HG02610 (cell line): ENCODE results near the gene INO80.
"Not testable (repeated sequence)": the region's sequence is repeated elsewhere in the genome, so short reads cannot be mapped to it uniquely, and the experiment has no call there.

ENCODE experiments used
- ATAC-seq: cut with Tn5 transposase; IDR thresholded peaks from one replicate; pipeline ENCODE4 v1.9.1; 2021; ENCODE audit warnings: mild to moderate bottlenecking, moderate library complexity; ENCODE audit not compliant: unreplicated experiment

Gene INO80

GRCh38 chr15:40968290-40969085 is 147.6 kb downstream of the INO80 start:
- no peak for ATAC-seq

- no peak for ATAC-seq
These were observed 151.4 kb downstream of the INO80 start for GRCh38 chr15:40964634-40965033.

GRCh38 chr15:40964006-40964405 is 152.1 kb downstream of the INO80 start:
- ATAC-seq: no peak

- ATAC-seq: no peak
These were observed 152.9 kb downstream of the INO80 start for GRCh38 chr15:40963201-40963600.

- ATAC-seq: not testable (repeated sequence)
These were observed 153.8 kb downstream of the INO80 start for GRCh38 chr15:40962317-40962716.

- not testable (repeated sequence) for ATAC-seq
These were observed 154.3 kb downstream of the INO80 start for GRCh38 chr15:40961740-40962139.

- no peak for ATAC-seq
These were observed 155.2 kb downstream of the INO80 start for GRCh38 chr15:40960925-40961324.

GRCh38 chr15:40960151-40960885 is 155.8 kb downstream of the INO80 start:
- ATAC-seq: no peak

GRCh38 chr15:40959331-40960141 is 156.5 kb downstream of the INO80 start:
- no peak for ATAC-seq

- ATAC-seq: no peak
These were observed 157.4 kb downstream of the INO80 start for GRCh38 chr15:40958723-40959122.

- no peak for ATAC-seq
These were observed 157.9 kb downstream of the INO80 start for GRCh38 chr15:40958146-40958545.

GRCh38 chr15:40957581-40958051 is 158.5 kb downstream of the INO80 start:
- no peak for ATAC-seq

GRCh38 chr15:40957041-40957555 is 159.0 kb downstream of the INO80 start:
- no peak for ATAC-seq

- no peak for ATAC-seq
These were observed 159.5 kb downstream of the INO80 start for GRCh38 chr15:40956541-40956982.

GRCh38 chr15:40955930-40956540 is 160.0 kb downstream of the INO80 start:
- ATAC-seq: no peak

GRCh38 chr15:40955141-40955903 is 160.8 kb downstream of the INO80 start:
- ATAC-seq: no peak

- ATAC-seq: not testable (repeated sequence)
These were observed 161.8 kb downstream of the INO80 start for GRCh38 chr15:40954158-40954848.

GRCh38 chr15:40953713-40954074 is 162.4 kb downstream of the INO80 start:
- no peak for ATAC-seq
